ENCODE measurements around the gene ISY1. TPM values are rescaled to one million over a fixed set of nuclear protein-coding genes. Genes with fewer than 3 reads are reported as not detected.

The ISY1 gene
- total RNA-seq, 4 donors from 2014 or later = 15.8 to 23.0 (median 19.3) TPM

GRCh38 chr3:129161860-129162271 is 1.0 kb upstream of the ISY1 start:
- TF ChIP-seq CTCF (IDR thresholded peaks at IDR 0.05; ENCODE audit: low read depth) = no peak

GRCh38 chr3:129144786-129145185 is 16.1 kb downstream of the ISY1 start:
- no peak for TF ChIP-seq CTCF (IDR thresholded peaks at IDR 0.05; ENCODE audit: low read depth)

GRCh38 chr3:129139911-129140310 is 21.0 kb downstream of the ISY1 start:
- no peak for TF ChIP-seq CTCF (IDR thresholded peaks at IDR 0.05; ENCODE audit: low read depth)

GRCh38 chr3:129132097-129132866 is 28.6 kb downstream of the ISY1 start:
- no peak for TF ChIP-seq CTCF (IDR thresholded peaks at IDR 0.05; ENCODE audit: low read depth)

- TF ChIP-seq CTCF (IDR thresholded peaks at IDR 0.05; ENCODE audit: low read depth) = no peak
Measured at GRCh38 chr3:129131465-129132088, 29.3 kb downstream of the ISY1 start.

- no peak for TF ChIP-seq CTCF (IDR thresholded peaks at IDR 0.05; ENCODE audit: low read depth)
Measured at GRCh38 chr3:129130291-129130813, 30.5 kb downstream of the ISY1 start.

- no peak for TF ChIP-seq CTCF (IDR thresholded peaks at IDR 0.05; ENCODE audit: low read depth)
Measured at GRCh38 chr3:129128357-129129155, 32.3 kb downstream of the ISY1 start.

Measured in subcutaneous adipose tissue (tissue), 4 donors.